GM12873 (cell line): ENCODE results near the gene C2CD3.

Experiments used
- CTCF ChIP-seq: IDR thresholded peaks from 2 replicates; pipeline ENCODE4 v1.5.1; 2012; ENCODE audit warnings: low read depth, mild to moderate bottlenecking, moderate library complexity, low read length, control low read depth; ENCODE audit not compliant: insufficient read depth; ENCODE audit errors: missing control alignments

The C2CD3 gene

GRCh38 chr11:74175920-74176319, 5.1 kb upstream of the C2CD3 start:
- no peak for TF ChIP-seq CTCF

GRCh38 chr11:74171997-74172396, 1.2 kb upstream of the C2CD3 start:
- no peak for TF ChIP-seq CTCF

- no peak for TF ChIP-seq CTCF
These were observed 797 bp upstream of the C2CD3 start for GRCh38 chr11:74171630-74171968.

GRCh38 chr11:74169738-74170458, 904 bp downstream of the C2CD3 start:
- no peak for TF ChIP-seq CTCF

- no peak for TF ChIP-seq CTCF
These were observed 2.0 kb downstream of the C2CD3 start for GRCh38 chr11:74168838-74169237.

- no peak for TF ChIP-seq CTCF
These were observed 7.9 kb downstream of the C2CD3 start for GRCh38 chr11:74162681-74163467.

- TF ChIP-seq CTCF: no peak
These were observed 11.2 kb downstream of the C2CD3 start for GRCh38 chr11:74159642-74160041.
